HCT116 (cell line): ENCODE data around the gene SCN7A.

ENCODE experiments used
- EZH2 ChIP-seq: fragments of 200-600 bp; sonication (generic); IDR thresholded peaks from 2 replicates; pipeline ENCODE4 v1.6.1; 2017; ENCODE audit warnings: antibody characterized with exemption, mixed run types
- EZH2phosphoT487 ChIP-seq: fragments of 200-600 bp; IDR thresholded peaks from 2 replicates; pipeline ENCODE4 v1.6.1; 2018; ENCODE audit warnings: antibody characterized with exemption, borderline replicate concordance
- FOSL1 ChIP-seq: IDR thresholded peaks from 2 replicates; pipeline ENCODE4 v1.6.1; 2012; ENCODE audit warnings: low read depth
- MAX ChIP-seq: IDR thresholded peaks from 2 replicates; pipeline ENCODE4 v1.6.1; 2012
- POLR2A ChIP-seq: IDR thresholded peaks from 2 replicates; pipeline ENCODE4 v1.7.0; 2011; ENCODE audit warnings: borderline replicate concordance; ENCODE audit not compliant: insufficient read depth, insufficient read length; ENCODE audit errors: extremely low read depth
- POLR2AphosphoS5 ChIP-seq: IDR thresholded peaks from 2 replicates; pipeline ENCODE4 v1.6.1; 2011; ENCODE audit warnings: mild to moderate bottlenecking, low read depth, low read length, moderate library complexity
- REST ChIP-seq: IDR thresholded peaks from 2 replicates; pipeline ENCODE4 v1.6.1; 2012; ENCODE audit warnings: low read depth
- SRF ChIP-seq: IDR thresholded peaks from 2 replicates; pipeline ENCODE4 v1.6.1; 2012; ENCODE audit warnings: low read depth
- YY1 ChIP-seq: IDR thresholded peaks from 2 replicates; pipeline ENCODE4 v1.6.1; 2011; ENCODE audit warnings: low read length, low read depth, moderate library complexity, mild to moderate bottlenecking; ENCODE audit not compliant: insufficient replicate concordance; ENCODE audit errors: extremely low read depth
- ZNF274 ChIP-seq: fragments of 200-500 bp; sonication (Bioruptor generic); IDR thresholded peaks from 2 replicates; pipeline ENCODE4 v1.6.1; 2014; ENCODE audit warnings: mild to moderate bottlenecking, low read depth, low read length, inconsistent platforms
- TF ChIP-seq, protein P1 (sequence below), 3 experiments: fragments of 200-600 bp in 1 of 3; sonication (generic) in 1 of 3; IDR thresholded peaks in 2 of 3; conservative IDR thresholded peaks in 1 of 3; 2 replicates each; pipeline ENCODE4 v1.5.1; 2012 to 2017; ENCODE audit warnings: low read depth in 2 of 3, low read length in 2 of 3, antibody characterized with exemption in 1 of 3, borderline replicate concordance in 1 of 3, control low read depth in 1 of 3, mild to moderate bottlenecking in 1 of 3, mixed read lengths in 1 of 3, mixed run types in 1 of 3, moderate library complexity in 1 of 3; ENCODE audit not compliant: insufficient read depth in 1 of 3
- TF ChIP-seq, protein P2 (sequence below): IDR thresholded peaks from 2 replicates; pipeline ENCODE4 v1.6.1; 2011; ENCODE audit warnings: mild to moderate bottlenecking, low read length, moderate library complexity; ENCODE audit not compliant: insufficient replicate concordance; ENCODE audit errors: extremely low read depth

DNA sequence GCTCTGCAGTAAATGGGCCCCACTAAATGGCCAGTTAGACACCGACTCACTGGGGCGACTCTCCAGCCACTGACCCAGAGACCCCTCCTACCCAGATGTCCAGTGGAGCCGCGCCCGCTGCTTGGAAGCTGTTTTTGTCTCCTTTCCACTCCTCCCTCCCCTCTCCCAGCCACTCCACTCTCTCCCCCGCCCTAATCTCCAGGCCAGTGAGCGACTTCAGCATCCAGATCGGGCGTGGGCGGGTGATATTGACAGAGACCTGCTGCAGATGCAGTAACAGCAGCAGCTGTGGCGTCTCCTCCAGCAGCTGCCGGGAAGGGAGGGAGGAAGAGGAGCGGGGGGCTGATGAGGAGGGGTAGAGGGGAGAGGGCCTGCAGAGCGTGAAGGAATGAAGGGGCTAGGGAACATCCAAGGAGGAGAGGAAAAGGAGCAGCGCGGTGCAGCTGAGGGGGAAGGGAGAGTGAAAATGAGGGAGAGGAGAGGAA is at the start of gene SCN7A:
- TF ChIP-seq, protein P1, sequence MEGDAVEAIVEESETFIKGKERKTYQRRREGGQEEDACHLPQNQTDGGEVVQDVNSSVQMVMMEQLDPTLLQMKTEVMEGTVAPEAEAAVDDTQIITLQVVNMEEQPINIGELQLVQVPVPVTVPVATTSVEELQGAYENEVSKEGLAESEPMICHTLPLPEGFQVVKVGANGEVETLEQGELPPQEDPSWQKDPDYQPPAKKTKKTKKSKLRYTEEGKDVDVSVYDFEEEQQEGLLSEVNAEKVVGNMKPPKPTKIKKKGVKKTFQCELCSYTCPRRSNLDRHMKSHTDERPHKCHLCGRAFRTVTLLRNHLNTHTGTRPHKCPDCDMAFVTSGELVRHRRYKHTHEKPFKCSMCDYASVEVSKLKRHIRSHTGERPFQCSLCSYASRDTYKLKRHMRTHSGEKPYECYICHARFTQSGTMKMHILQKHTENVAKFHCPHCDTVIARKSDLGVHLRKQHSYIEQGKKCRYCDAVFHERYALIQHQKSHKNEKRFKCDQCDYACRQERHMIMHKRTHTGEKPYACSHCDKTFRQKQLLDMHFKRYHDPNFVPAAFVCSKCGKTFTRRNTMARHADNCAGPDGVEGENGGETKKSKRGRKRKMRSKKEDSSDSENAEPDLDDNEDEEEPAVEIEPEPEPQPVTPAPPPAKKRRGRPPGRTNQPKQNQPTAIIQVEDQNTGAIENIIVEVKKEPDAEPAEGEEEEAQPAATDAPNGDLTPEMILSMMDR (IDR thresholded peaks at IDR 0.05 in 2 of 3, conservative IDR thresholded peaks at IDR 0.05 in 1 of 3; ENCODE audit: borderline replicate concordance in 1 of 3, insufficient read depth in 1 of 3, low read depth in 2 of 3, low read length in 2 of 3): no peak
- TF ChIP-seq POLR2A (no peak), SRF (no peak), FOSL1 (no peak), EZH2 (no peak), POLR2AphosphoS5 (no peak), YY1 (no peak), EZH2phosphoT487 (no peak), MAX (no peak), ZNF274 (no peak), REST (no peak)
- TF ChIP-seq, protein P2, sequence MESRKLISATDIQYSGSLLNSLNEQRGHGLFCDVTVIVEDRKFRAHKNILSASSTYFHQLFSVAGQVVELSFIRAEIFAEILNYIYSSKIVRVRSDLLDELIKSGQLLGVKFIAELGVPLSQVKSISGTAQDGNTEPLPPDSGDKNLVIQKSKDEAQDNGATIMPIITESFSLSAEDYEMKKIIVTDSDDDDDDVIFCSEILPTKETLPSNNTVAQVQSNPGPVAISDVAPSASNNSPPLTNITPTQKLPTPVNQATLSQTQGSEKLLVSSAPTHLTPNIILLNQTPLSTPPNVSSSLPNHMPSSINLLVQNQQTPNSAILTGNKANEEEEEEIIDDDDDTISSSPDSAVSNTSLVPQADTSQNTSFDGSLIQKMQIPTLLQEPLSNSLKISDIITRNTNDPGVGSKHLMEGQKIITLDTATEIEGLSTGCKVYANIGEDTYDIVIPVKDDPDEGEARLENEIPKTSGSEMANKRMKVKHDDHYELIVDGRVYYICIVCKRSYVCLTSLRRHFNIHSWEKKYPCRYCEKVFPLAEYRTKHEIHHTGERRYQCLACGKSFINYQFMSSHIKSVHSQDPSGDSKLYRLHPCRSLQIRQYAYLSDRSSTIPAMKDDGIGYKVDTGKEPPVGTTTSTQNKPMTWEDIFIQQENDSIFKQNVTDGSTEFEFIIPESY: no peak
